Measurements from ENCODE around the gene PRLH. TPM values are rescaled to one million over a fixed set of nuclear protein-coding genes. Genes with fewer than 3 reads are reported as not detected.

PRLH gene
- total RNA-seq, 1 donor: not detected

- no peaks in the 10 kb centered on the region for H3K9me3 ChIP-seq (ENCODE audit: low read depth, low read length)
- no peaks in the 10 kb centered on the region for H3K79me2 ChIP-seq (ENCODE audit: insufficient read depth, low read length)
- no peak overlapping the region for H3K4me2 ChIP-seq (ENCODE audit: insufficient read depth, low read length)
- no peak for TF ChIP-seq CTCF (IDR thresholded peaks at IDR 0.05; ENCODE audit: extremely low read depth, low read depth, low read length)
- peaks cover 3% of the 10 kb centered on the region for H3K4me1 ChIP-seq (ENCODE audit: insufficient read depth, low read length)
- H3K27me3 ChIP-seq (ENCODE audit: insufficient read depth, low read length): no peaks in the 10 kb centered on the region
- H3K4me3 ChIP-seq (ENCODE audit: insufficient read depth, low read length): no peak overlapping the region
- no peak overlapping the region for H3K27ac ChIP-seq (ENCODE audit: low read depth, low read length)
- no peaks in the 10 kb centered on the region for H4K20me1 ChIP-seq (ENCODE audit: insufficient read depth, low read length)
- H3K36me3 ChIP-seq (ENCODE audit: insufficient read depth, low read length): peaks cover 18% of the 10 kb centered on the region
- DNase-seq (ENCODE audit: insufficient read length, low spot score, missing footprints): peak; percentile 72
- H2AFZ ChIP-seq (ENCODE audit: low read length): no peak overlapping the region
Measured at GRCh38 chr2:237539681-237540080, 26.7 kb upstream of the PRLH start.

- Histone ChIP-seq H3K4me1 (ENCODE audit: insufficient read depth, low read length) (peaks cover 3% of the 10 kb centered on the region), H3K79me2 (ENCODE audit: insufficient read depth, low read length) (no peaks in the 10 kb centered on the region), H3K27me3 (ENCODE audit: insufficient read depth, low read length) (no peaks in the 10 kb centered on the region), H3K4me2 (ENCODE audit: insufficient read depth, low read length) (no peak overlapping the region), H3K36me3 (ENCODE audit: insufficient read depth, low read length) (peaks cover 16% of the 10 kb centered on the region), H3K9me3 (ENCODE audit: low read depth, low read length) (no peaks in the 10 kb centered on the region), H4K20me1 (ENCODE audit: insufficient read depth, low read length) (no peaks in the 10 kb centered on the region), H2AFZ (ENCODE audit: low read length) (no peak overlapping the region), H3K27ac (ENCODE audit: low read depth, low read length) (no peak overlapping the region), H3K4me3 (ENCODE audit: insufficient read depth, low read length) (no peak overlapping the region)
- peak; percentile 42 for DNase-seq (ENCODE audit: insufficient read length, low spot score, missing footprints)
- TF ChIP-seq CTCF (IDR thresholded peaks at IDR 0.05; ENCODE audit: extremely low read depth, low read depth, low read length): no peak
Measured at GRCh38 chr2:237540223-237540775, 26.1 kb upstream of the PRLH start.

GRCh38 chr2:237540823-237541222 lies 25.6 kb upstream of the PRLH start:
- Histone ChIP-seq H3K79me2 (ENCODE audit: insufficient read depth, low read length) (no peaks in the 10 kb centered on the region), H3K27ac (ENCODE audit: low read depth, low read length) (no peak overlapping the region), H3K9me3 (ENCODE audit: low read depth, low read length) (no peaks in the 10 kb centered on the region), H2AFZ (ENCODE audit: low read length) (no peak overlapping the region), H3K36me3 (ENCODE audit: insufficient read depth, low read length) (peaks cover 16% of the 10 kb centered on the region), H4K20me1 (ENCODE audit: insufficient read depth, low read length) (no peaks in the 10 kb centered on the region), H3K4me2 (ENCODE audit: insufficient read depth, low read length) (no peak overlapping the region), H3K27me3 (ENCODE audit: insufficient read depth, low read length) (no peaks in the 10 kb centered on the region), H3K4me1 (ENCODE audit: insufficient read depth, low read length) (peaks cover 3% of the 10 kb centered on the region), H3K4me3 (ENCODE audit: insufficient read depth, low read length) (no peak overlapping the region)
- no peak for TF ChIP-seq CTCF (IDR thresholded peaks at IDR 0.05; ENCODE audit: extremely low read depth, low read depth, low read length)
- DNase-seq (ENCODE audit: insufficient read length, low spot score, missing footprints): peak; percentile 94

GRCh38 chr2:237541243-237541642 lies 25.1 kb upstream of the PRLH start:
- Histone ChIP-seq H3K79me2 (ENCODE audit: insufficient read depth, low read length) (no peaks in the 10 kb centered on the region), H4K20me1 (ENCODE audit: insufficient read depth, low read length) (no peaks in the 10 kb centered on the region), H3K27me3 (ENCODE audit: insufficient read depth, low read length) (no peaks in the 10 kb centered on the region), H3K4me2 (ENCODE audit: insufficient read depth, low read length) (no peak overlapping the region), H3K27ac (ENCODE audit: low read depth, low read length) (no peak overlapping the region), H3K36me3 (ENCODE audit: insufficient read depth, low read length) (peaks cover 20% of the 10 kb centered on the region), H3K4me1 (ENCODE audit: insufficient read depth, low read length) (peaks cover 3% of the 10 kb centered on the region), H3K9me3 (ENCODE audit: low read depth, low read length) (no peaks in the 10 kb centered on the region), H3K4me3 (ENCODE audit: insufficient read depth, low read length) (no peak overlapping the region), H2AFZ (ENCODE audit: low read length) (no peak overlapping the region)
- TF ChIP-seq CTCF (IDR thresholded peaks at IDR 0.05; ENCODE audit: extremely low read depth, low read depth, low read length): no peak
- no peak for DNase-seq (ENCODE audit: insufficient read length, low spot score, missing footprints)

Measured in osteoblast (primary cell).